Measurements from ENCODE around the gene IL6R.
A peak's percentile ranks its signal among the peaks of the same experiment; 100 is the strongest.

The IL6R gene

GRCh38 chr1:154441241-154441888, 36.2 kb downstream of the IL6R start:
- TF ChIP-seq ZNF565 (CRISPR knock-in tag; conservative IDR thresholded peaks at IDR 0.05; ENCODE audit: low read depth) (no peak), GLIS3 (CRISPR knock-in tag; IDR thresholded peaks at IDR 0.05) (no peak), TOX (CRISPR knock-in tag; IDR thresholded peaks at IDR 0.05; ENCODE audit: borderline replicate concordance) (no peak), ZNF70 (CRISPR knock-in tag; IDR thresholded peaks at IDR 0.05) (no peak), POU6F1 (CRISPR knock-in tag; IDR thresholded peaks at IDR 0.05; ENCODE audit: borderline replicate concordance, low read depth) (no peak), PPARA (CRISPR knock-in tag; IDR thresholded peaks at IDR 0.05; ENCODE audit: borderline replicate concordance) (no peak), ZFP3 (CRISPR knock-in tag; IDR thresholded peaks at IDR 0.05) (no peak), OSR1 (CRISPR knock-in tag; IDR thresholded peaks at IDR 0.05) (no peak), TSHZ2 (CRISPR knock-in tag; IDR thresholded peaks at IDR 0.05) (no peak), ARNTL (CRISPR knock-in tag; IDR thresholded peaks at IDR 0.05; ENCODE audit: borderline replicate concordance, low read depth) (no peak), PATZ1 (CRISPR knock-in tag; IDR thresholded peaks at IDR 0.05; ENCODE audit: borderline replicate concordance) (no peak), ZNF8 (CRISPR knock-in tag; IDR thresholded peaks at IDR 0.05) (no peak), RARB (CRISPR knock-in tag; IDR thresholded peaks at IDR 0.05) (no peak), CSRNP3 (CRISPR knock-in tag; IDR thresholded peaks at IDR 0.05) (no peak), ZFP30 (CRISPR knock-in tag; IDR thresholded peaks at IDR 0.05) (no peak), ESRRG (CRISPR knock-in tag; IDR thresholded peaks at IDR 0.05) (no peak), ZC3H10 (CRISPR knock-in tag; IDR thresholded peaks at IDR 0.05) (no peak), ISL1 (CRISPR knock-in tag; IDR thresholded peaks at IDR 0.05) (no peak), TCF4 (CRISPR knock-in tag; IDR thresholded peaks at IDR 0.05; ENCODE audit: borderline replicate concordance) (no peak), CSDC2 (CRISPR knock-in tag; IDR thresholded peaks at IDR 0.05) (no peak)
- ATAC-seq, result peak; percentile 5; the same call in 2 of the 3 replicates

GRCh38 chr1:154442006-154442740, 37.0 kb downstream of the IL6R start:
- TF ChIP-seq ISL1 (CRISPR knock-in tag; IDR thresholded peaks at IDR 0.05) (no peak), PATZ1 (CRISPR knock-in tag; IDR thresholded peaks at IDR 0.05; ENCODE audit: borderline replicate concordance) (no peak), OSR1 (CRISPR knock-in tag; IDR thresholded peaks at IDR 0.05) (no peak), ZFP3 (CRISPR knock-in tag; IDR thresholded peaks at IDR 0.05) (peak; percentile 96), CSDC2 (CRISPR knock-in tag; IDR thresholded peaks at IDR 0.05) (no peak), SNAI2 (CRISPR knock-in tag; IDR thresholded peaks at IDR 0.05) (no peak), ARNTL (CRISPR knock-in tag; IDR thresholded peaks at IDR 0.05; ENCODE audit: borderline replicate concordance, low read depth) (no peak)
- ATAC-seq, result peak; percentile 72

Data from SK-N-SH treated with all-trans-retinoic acid at 6 μM for 48 hours (cell line).